Stimulated activated CD8-positive, alpha-beta memory T cell treated with anti-CD3 and anti-CD28 coated beads, Interleukin-7, amount 100 ng/mL, for 48 hours (primary cell): ENCODE results near the gene CBLB.

Experiments used
- DNase-seq, 2 donors: peaks; one replicate each; pipeline ENCODE4 v3.0.0-alpha.2; 2020; ENCODE audit warnings: low read depth in 1 of 2; ENCODE audit errors: extremely low read depth in 1 of 2

Gene CBLB

GRCh38 chr3:105719791-105720190 is 149.0 kb downstream of the CBLB start:
- no peak for DNase-seq

DNA sequence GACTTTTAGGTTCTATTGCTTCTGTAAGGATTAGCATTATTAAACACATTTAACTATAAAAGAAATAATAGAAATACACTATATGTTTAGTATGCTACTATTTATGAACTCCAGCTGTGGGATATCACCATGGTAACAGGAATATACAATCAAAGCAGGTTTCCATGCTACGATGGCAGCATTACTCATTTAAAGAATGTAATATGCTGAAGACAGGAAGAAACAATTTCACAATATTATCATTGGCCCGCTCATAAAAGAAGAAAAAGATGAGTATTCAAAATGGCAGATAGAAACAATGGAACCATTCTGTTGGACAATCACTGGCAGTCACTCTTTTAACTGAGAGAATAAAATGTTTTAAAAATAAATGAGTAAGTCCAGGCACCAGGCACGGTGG is 153.4 kb downstream of the CBLB start:
- DNase-seq: no peak

DNA sequence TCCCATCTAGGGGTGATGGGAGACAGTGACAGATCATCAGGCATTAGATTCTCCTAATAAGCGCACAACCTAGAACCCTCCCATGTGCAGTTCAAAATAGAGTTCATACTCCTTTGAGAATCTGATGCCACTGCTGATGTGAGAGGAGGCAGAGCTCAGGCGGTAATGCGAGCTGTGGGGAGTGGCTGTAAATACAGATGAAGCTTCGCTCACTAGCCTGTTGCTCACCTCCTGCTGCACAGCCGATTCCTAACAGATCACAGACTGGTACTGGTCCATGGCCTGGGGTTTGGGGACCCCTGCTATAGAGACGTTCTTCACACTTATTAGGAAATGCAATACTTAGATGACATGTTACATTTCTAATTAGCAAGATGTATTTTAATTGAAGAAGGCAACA is 154.4 kb downstream of the CBLB start:
- DNase-seq: no peak

DNA sequence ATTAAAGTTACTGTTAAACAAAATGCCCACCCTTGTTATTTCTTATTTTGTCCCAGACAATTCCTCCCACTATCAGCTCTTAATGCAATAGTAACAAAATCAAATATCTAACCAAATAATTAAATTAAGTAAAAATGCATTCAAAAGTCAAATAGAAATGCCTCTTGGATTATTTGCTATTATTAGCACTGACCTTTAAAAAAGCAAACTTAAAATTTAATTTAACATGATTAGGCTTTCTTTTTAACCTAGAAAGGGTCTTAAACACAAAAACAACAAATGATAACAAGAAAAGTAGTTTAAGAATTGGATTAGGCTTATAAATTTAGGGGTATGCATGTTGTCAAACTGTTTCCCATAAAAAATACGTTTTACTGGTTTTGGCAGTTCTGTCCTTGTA is 159.8 kb downstream of the CBLB start:
- DNase-seq: no peak

DNA sequence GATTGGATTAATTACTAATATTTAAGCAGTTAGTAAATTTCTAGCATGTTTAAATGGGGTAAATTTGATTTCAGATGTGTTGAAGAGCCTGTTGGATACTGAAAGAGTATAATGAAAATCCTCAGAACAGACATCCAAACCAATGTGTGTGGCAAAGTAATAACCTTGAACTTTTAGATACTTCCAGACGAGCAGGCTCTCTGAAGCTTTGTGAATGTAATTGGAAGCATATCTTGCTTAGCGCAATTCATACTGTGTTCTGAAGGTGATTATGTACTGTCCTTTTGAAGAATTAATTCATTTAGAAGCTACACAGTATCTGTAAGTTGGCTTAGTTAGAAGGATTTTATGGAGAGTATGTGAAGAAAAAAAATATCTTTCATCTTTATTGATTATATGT is 161.8 kb downstream of the CBLB start:
- no peak for DNase-seq

DNA sequence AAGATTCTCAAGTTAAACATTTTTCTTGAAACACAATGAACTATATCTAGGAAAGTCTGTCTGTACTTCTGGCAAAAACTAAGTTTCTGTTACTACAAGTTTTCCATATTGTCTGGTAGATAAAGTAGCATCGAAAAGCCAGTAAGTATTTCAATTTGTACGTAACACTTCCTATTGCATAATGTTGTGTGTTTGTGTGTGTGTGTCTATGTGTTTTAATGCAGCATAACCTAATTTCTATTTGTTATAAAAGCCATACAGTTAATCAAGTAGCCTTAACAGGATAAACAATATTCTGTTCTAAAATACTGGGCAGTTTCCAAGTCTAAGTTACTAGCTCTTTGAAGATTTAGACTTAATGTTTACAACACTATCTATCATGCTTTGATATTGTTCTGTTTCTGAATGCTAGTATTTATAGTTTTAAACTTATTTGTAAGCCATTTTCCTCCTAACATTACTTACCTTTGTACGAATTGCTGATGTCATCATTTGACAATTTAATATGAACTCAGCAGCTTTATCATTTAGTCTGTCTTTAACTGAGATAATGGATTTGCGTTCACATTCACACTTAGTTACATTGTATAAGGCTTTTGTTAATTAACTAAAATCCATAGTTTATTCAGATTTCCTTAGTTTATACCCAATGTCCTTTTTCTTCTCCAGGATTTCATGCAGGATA is 163.9 kb downstream of the CBLB start:
- no peak for DNase-seq

- DNase-seq: peak in 1 of 2 donors; percentile 16
Measured at GRCh38 chr3:105700575-105700974, 168.2 kb downstream of the CBLB start.

DNA sequence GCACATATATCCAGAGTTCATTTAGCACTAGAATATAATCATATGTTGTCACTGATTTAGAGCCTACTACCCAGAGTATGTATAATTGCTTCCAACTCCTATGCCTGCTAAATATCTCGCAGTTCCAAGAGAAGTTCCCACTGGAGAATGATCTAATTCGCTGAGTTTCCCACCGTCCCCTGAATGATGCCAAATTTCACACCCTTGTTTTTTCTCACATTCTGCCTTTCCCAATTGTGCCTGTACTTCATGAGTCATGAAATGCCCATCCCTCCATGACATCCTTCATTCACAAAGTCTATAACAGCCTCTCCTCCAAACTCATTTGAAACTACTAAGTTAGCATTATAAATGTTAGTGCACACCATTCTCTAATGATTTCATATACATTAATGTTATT is 177.2 kb downstream of the CBLB start:
- no peak for DNase-seq

GRCh38 chr3:105691053-105691452 is 177.8 kb downstream of the CBLB start:
- no peak for DNase-seq

GRCh38 chr3:105688821-105689220 is 180.0 kb downstream of the CBLB start:
- no peak for DNase-seq

DNA sequence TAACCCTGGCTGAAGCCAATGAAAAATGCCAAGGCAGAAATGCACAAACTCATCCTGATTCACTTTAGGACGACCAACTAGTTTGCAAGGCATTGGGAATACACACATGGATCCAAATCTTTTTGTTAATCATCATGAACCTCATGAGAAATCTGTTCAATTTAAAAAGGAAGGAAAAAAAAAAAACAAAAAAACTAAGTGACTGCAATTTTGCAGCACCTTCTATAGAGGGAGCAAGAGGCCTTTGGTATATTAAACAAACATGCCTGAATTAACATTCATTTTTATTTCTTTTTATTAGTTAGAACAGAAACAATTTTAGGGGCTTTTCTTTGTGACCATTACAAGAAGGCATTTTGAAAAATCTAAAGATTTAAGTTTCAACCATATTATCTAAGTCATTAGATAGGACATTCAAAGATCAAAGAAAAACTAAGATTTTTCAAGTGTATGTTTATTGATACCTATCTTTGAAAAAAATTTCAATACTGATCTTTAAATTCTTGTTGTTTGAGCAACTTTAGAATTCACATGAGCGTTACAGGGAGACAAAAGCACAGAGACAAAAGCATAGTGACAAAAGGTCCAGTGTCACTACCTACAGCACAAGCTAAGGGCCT is 182.4 kb downstream of the CBLB start:
- DNase-seq: no peak

DNA sequence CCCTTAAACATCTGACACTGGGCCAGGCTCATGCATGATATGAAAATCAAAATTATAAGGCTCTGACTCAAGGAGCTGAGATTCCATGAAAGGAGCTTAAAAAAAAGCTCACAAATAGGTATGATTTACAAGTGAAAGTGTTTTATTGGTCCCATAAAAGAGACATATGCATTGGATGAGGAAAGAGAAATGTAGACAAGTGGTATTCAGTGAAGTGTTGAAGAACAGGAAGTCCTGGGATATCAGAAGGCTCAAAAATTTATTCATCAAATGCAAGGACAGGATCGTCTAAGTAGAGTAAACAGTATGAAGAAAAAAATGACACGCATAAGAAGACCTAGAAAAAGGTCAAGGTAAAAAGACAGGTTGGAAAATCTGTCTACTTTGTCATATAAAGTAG is 188.9 kb downstream of the CBLB start:
- DNase-seq: no peak

DNA sequence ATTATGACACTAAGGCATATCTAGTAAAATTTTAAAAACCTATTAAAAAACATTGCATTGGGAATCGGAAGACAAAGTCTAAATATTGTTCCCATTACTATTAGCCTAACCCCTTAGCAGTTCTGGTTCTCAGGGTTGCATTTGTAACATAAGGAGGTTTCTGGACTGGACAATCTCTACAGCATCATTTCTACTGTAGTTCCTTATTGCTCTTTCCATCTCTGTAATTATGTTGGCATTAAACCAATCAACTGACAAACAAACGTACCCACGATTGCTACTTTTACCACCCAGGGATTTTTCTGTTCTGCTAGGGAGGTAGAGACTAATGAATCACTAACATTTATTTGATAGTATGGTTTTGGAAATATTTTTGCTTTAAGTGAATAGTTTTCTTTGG is 190.8 kb downstream of the CBLB start:
- DNase-seq: no peak

DNA sequence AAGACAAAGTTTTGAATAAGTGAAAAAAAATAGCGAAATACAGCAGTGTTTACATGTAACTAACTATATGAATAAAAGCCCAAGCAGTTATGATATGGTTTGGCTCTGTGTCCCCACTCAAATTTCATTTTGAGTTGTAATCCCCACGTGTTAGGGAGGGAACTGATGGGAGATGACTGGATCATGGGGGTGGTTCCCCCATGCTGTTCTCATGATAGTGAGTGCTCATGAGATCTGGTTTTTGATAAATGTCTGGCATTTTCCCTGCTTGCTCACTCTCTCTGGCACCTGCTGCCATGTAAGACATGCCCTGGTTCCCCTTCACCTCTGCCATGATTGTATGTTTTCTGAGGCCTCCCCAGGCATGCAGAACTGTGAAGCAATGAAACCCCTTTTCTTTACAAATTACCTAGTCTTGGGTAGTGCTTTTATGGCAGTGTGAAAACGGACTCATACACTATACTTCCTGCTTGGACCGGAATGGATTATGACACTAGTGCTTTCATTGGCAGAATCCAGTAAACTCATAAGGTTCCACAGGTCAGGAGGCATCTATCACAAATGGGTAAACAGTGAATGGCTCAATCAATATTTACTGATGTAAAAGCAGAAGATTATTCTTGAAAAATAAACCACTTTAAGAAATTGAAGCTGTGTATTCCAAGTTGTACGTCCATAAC is 192.1 kb downstream of the CBLB start:
- DNase-seq: peak in 1 of 2 donors; percentile 60

GRCh38 chr3:105674437-105675065 is 194.3 kb downstream of the CBLB start:
- DNase-seq: no peak

DNA sequence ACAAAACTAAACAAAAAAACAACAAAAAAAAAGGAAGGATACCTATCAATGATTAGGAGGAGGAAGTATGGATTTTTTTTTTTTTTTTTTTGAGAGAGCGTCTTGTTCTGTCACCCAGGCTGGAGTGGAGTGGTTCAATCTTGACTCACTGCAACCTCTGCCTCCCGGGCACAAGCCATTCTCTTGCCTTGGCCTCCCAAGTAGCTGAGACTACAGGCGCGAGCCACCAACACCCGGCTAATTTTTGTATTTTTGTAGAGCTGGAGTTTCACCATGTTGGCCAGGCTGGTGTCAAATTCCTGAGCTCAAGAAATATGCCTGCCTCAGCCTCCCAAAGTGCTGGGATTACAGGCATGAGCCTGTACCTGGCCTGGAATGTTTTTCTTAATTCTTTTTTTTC is 195.8 kb downstream of the CBLB start:
- no peak for DNase-seq

DNA sequence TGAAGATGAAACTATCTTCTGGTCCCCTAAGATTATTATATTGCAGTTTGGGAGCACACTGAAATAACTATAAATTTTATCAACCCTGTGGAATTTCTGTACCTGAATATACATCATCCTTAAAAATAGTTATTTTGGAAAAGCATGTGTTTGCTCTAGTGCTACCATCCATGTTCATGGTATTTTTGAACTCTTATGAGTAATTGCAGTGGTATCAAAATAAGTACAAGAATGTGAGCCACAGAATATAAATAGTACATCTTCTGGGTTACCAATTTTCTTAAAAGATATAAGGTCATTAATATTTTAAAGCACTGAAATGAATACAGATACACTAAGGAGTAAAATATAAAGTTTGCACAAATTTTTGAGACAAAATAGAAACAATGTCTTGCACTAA is 206.5 kb downstream of the CBLB start:
- DNase-seq: no peak

GRCh38 chr3:105661461-105661860 is 207.4 kb downstream of the CBLB start:
- no peak for DNase-seq

- DNase-seq: no peak
Measured at GRCh38 chr3:105656651-105657504, 211.9 kb downstream of the CBLB start.

GRCh38 chr3:105653868-105654267 is 214.9 kb downstream of the CBLB start:
- DNase-seq: no peak

GRCh38 chr3:105653166-105653565 is 215.6 kb downstream of the CBLB start:
- no peak for DNase-seq
